C1 segment of cervical spinal cord (tissue), 14 donors: ENCODE data around the gene PCIF1.
"Not testable (repeated sequence)": the region's sequence is repeated elsewhere in the genome, so short reads cannot be mapped to it uniquely, and the experiment has no call there.

Experiments used
- DNase-seq, 14 donors: peaks; one replicate each; lab custom pipeline; 2025; lab: John Stamatoyannopoulos, UW

PCIF1 gene

DNA sequence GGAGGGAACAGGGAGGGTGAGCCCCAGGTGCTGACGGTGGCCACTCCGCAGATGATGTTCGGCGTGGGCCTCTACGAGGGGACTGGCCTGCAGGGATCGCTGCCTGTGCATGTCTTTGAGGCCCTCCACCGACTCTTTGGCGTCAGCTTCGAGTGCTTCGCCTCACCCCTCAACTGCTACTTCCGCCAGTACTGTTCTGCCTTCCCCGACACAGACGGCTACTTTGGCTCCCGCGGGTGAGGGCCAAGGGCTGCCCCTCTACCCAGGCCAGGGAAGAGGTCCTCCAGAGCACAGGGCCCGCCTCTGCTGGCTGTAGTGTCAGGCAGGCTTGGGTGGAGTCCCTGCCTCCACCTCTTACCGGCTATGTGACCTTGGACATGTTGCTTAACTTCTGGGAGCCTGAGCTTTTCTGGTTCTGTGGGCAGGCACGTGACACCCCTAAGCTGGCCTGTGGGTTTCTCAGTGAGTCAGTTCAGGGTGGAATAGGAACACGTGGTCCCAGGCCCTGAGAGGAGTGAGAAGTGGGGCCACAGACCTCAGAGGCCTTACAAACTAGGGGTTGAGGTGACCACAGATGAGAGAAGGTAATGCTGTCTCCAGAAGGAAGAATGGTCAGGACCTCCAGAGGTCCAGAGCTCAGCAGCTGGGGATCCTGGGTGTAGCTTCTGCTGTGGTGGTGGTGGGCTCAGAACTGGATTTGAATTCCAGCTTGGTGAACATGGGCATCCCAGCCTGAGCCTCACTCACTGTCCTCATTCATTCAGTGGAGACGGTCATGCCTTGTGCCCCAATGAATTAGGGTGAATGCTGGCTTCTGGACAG lies 11.9 kb downstream of the PCIF1 start:
- DNase-seq = peak in 6 of 14 donors; percentile 12 to 55 (median 16)

DNA sequence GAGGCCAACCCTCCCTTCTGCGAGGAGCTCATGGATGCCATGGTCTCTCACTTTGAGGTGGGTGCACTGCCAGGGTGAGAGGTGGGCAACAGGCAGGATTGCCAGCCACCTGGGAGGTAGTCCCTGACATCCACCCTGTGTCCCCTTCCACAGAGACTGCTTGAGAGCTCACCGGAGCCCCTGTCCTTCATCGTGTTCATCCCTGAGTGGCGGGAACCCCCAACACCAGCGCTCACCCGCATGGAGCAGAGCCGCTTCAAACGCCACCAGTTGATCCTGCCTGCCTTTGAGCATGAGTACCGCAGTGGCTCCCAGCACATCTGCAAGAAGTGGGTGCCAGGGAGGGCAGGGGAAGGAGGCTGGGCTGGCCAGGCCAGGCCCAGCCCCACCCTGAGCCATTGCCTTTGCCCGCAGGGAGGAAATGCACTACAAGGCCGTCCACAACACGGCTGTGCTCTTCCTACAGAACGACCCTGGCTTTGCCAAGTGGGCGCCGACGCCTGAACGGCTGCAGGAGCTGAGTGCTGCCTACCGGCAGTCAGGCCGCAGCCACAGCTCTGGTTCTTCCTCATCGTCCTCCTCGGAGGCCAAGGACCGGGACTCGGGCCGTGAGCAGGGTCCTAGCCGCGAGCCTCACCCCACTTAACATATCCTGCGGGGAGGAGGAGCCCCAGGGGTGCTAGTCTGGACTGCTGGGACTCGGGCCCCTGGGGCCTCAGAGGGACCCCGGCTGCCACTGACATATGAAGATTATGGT lies 12.8 kb downstream of the PCIF1 start:
- DNase-seq = no peak

DNA sequence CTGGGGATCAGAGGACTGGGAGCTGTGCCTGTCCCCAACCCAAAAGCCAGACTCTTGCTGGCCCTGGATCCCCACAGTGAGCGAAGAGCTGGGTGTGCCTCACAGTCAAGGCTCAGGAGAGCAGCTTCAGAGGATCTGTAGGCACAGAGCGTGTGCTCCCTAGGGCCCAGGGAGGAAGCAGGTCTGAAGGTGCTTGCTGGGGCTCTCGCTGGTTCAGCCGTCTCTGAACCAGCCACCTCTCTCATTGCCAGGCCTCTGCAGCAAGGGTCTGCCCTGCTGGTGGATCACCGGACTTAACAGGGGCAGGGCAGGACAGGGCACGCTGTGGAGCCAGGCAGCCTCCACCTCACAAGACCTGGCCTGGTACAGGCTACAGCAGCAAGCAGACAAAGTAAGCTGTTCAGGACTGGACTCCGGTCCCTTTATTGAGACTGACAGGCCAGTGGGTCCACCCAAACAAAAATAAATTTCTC lies 13.8 kb downstream of the PCIF1 start:
- no peak for DNase-seq

DNA sequence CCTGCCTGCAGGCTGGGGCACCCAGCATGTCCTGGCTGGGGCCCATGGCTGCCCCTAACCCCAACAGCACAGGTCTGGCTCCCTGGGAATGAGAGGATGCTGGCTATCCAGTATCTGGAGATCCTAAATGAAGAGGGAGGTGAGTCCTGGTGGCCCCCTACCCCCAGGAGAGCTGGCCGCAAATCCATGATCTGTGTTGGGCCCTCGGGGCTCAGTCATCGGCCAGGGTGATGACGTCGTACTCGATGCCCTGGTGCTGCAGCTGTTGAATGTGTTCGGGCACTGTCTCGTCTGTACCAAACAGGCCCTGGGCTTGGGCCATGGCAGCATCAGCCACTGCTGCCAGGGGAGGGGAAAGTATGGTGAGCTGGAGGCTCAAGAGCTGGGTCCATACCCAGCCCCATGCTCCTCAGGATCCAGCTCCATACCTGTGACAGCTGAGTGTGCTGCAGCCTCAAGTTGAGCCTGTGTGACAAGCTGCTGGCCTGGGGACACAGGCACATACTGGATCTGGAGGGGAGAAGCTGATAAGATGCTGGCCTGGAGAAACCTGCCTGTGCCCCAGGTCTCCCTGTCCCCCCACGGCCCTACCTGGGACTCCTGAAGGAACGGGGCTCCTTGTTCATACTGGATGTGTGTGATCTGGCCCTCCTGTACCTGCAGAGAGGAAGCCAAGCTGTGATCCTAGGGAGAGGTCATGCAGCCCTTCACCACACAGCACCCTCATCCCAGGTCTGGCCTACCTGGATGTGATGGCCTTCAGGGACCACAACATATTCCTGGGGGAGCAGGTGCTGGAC lies 14.5 kb downstream of the PCIF1 start:
- DNase-seq = no peak

DNA sequence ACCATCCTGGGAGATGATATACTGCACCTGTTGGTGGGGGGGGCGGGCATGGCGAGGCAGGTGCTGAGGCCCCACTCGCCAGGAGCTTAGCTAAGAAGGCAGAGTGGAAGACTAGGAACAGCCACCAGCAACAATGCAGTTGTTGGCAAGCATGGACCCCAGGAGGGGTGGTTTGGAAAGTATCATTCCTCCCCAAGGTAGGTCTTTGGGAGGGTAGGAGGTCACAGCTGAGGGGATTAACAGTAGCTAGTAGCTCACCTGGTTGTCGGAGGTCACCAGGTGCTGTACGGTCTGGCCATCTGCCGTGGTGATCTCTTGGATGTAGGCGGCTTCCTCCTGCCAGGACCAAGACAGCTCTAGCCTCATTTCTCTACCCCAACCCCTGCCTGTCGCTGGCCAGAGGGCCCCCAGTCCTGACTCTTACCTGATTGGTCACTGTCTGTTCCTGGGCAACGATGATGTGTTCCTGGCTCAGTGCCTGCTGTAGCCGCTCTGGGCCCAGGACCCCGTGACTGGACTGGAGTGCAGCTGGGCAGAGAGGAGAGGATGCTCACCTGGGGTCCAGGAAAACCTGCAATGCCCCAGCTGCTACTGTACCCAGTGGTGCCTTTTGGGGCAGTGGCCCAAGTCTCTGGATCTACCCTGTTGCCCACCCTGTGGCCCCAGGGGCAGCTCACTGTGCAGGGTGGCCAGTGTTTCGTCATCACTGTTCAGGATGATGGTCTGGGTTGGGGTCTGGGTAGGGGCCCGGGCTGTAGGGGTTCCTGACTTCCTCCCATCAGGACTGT lies 15.3 kb downstream of the PCIF1 start:
- peak in 1 of 14 donors; percentile 38 for DNase-seq

DNA sequence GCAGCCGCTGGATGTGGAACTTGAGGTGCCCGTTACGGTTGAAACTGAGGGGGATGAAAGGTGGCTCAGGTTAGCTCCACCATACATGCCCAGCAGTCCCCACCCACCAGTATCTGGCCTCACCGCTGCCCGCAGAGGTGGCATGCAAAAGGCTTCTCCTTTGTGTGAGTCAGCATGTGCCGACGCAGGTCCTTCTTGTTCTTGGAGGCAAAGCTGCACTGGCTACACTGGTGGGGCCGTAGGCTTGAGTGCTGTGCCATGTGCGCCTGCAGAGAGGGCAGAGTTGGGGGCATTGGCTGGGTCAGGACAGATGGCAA lies 15.8 kb downstream of the PCIF1 start:
- DNase-seq = no peak

DNA sequence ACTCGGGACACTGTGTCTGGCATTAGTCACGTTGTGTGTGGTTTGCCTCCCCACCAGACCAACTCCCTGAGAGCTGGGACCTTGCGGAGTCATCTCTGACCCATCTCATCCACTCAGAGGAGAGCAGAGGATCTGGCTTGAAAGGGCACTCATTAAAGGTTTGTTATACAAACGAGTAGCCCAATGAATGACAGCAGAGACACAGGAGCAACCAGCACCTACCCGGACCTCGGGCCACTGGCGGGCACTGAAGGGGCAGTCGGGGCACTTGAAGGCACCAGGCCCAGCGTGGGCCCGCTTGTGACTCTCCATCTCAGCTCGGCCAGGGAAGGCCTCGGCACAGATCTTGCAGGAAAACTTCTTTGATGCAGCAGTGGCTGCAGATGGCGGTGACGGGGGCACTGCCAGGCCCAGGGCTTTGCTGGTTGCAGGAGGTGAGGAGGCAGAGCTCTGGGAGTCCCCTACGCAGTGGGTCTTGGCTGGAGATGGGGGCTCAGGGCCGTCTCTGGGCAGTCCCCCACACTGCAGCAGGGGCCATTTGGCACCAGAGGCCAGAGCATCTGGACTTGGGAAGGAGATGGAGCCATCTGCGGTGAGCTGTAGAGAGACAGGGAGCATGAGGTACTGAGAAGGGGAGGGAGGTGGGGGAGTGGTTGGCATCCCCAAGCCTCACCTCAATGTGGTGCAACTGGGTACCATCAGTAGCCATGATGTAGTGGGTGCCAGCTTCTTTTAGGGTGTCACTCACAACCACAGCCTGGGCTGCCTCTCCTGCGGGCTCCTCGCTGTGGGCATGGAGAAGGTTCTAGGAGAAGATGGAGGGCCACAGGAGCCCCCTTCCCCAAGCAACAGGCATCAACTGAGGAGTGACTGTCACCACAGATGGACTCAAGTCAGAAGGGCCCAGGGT lies 17.7 kb downstream of the PCIF1 start:
- DNase-seq = no peak

DNA sequence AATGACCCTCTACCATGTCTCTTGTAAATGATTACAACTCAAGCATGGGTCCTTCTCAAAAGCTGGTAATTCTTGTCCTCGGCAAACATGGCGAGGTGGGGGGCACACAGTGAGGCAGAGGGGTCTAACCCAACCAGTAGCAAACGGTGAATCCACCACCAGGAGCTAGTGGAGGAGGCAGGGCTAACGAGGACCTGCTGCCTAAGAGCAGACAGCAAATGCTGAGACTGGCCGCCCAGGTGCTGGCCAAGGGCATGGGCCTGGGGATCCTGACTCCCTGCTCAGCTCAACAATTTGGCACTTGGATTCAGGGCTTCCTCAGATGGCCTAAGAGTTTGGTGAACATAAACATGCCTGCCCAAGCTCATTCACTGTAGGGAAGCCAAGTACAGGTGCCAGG lies 18.4 kb downstream of the PCIF1 start:
- no peak for DNase-seq

DNA sequence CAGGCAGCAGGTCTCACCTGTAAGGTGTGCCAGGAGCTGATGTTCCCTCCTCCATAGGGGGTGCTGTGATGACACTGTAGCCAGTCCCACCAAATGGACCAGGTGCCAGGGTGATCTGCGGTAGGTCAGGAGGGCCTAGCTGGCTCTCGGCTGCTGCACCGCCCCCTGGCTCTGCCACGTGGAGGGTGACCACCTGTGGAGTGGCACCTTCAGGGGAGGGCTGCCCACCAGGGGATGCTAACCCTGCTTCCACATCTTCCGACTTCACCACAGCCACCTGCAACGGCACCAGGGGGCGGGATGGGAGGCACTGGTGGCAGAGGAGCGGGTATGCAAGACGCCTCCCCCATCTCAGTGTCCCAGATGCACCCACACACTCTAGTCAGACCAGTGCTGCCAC lies 19.2 kb downstream of the PCIF1 start:
- no peak for DNase-seq

DNA sequence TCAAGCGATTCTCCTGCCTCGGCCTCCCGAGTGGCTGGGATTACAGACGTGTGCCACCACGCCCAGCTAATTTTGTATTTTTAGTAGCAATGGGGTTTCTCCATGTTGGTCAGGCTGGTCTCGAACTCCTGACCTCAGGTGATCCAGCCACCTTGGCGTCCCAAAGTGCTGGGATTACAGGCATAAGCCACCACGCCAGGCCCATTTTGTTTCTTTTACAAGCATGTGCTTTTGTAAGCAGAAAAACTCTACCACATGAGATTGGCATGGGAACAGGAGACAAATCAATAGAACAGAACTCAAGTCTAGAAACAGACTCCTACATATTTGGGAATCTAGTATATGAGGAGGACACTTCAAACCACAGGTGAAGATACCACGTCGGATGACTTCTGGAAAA lies 21.8 kb downstream of the PCIF1 start:
- DNase-seq = not testable (repeated sequence)

DNA sequence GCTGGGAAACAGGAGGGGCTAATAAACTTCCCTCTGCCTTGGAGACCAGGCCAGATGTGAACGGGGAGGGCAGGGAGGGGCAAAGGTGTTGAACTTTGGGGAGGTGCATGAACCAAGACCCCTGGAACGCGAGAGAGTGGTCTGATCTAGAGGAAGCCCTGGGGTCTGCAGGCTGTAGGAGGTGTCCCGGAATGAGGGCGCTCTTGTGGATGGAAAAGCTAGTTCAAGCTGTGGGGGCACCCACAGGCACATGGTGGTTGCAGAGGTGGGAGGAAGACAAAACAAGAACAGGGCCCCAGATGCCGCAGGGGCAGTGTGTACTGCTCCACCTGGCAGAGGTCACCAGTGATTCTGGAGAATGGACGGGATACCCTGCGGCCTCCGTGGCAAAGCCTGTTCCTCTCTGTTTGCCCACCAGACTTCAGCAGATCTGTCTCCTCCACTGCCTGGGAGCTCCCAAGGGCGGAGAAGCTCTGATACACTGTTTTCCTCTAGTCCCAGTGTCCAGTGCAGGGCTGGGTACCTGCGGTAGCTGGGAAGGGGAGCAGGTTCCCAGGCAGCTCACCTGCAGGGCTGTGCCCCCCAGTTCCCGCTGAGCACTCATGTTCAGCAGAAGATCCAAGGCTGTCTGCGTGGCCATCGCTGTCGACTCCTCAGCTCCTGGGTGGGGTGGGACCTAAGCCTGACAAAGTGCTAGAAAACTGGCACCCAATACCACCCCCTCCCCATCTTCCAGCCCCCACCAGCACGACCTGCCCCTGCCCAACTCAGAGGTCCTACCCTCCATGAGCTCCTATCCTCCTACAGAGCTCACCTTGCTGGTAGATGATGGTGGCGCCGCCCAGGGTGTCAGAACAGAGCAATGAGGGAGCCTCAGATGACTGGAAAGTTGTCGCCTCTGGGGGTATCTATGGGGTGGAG lies 22.8 kb downstream of the PCIF1 start:
- no peak for DNase-seq

DNA sequence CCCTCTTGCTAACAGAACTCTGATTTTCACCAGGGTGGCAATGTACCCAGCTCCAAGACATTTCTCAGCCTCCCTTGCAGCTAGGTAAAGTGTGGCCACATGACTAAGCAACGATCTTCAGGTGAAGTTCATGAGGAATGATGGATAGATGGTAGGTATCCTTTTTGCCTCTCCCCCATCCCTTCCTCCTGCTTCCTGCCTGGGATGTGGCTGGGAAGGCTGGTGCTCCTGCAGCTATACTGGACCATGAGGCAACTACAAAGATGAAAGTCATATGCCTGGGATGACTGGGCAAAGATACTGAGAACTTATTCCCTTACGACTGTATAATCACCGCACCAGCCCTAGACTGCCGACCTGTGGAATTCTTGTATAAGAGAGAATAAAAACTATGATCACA lies 24.1 kb downstream of the PCIF1 start:
- DNase-seq = no peak

DNA sequence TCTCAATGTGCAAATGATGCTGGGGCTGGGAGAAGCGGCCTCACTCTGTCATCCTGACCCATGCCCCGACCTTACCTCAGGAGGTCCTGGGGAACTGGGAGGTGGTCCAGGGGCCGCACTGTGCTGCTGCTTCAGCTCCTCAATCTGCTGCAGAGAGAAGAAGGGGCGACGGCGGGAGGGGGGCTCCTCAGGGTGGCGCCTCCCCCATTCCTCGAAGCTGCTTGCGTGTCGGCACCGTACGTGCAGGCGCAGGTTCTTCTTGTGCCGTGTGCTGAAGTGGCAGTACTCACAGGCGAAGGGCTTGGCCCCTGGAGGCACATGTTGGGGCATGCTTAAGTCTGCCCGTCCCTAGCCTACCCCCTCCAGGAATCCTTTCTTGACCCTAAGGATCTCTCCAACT lies 24.6 kb downstream of the PCIF1 start:
- no peak for DNase-seq

DNA sequence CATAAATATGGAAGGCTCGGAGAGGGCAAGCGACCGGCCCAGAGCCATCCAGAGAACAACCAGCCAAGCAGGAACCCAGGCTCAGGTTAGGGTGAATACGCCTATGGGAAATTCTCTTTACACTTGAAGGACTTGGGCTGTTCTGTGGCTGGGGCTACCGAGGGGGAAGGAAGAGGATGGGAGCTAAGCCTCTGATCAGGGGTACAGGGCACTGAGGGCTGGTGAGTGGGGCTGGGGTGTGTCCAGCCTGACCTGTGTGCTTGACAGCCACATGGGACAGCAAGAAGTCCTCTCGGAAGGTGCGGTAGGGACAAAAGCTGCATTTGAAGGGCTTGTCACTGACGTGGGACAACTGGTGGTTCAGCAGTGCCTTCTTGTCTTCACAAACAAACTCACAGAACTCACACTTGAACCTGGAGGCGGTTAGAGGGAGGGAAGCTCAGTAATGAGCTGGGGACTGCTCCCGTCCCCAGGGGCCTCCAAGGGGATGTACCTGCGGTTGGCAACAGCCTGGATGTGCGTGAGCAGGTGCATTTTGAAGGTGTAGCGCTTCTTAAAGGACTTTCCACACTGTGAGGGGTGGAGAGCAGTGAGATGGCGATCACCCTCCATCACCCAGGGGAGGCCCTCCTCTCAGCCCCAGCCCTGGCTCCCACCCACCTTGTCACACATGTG lies 25.6 kb downstream of the PCIF1 start:
- DNase-seq = no peak

DNA sequence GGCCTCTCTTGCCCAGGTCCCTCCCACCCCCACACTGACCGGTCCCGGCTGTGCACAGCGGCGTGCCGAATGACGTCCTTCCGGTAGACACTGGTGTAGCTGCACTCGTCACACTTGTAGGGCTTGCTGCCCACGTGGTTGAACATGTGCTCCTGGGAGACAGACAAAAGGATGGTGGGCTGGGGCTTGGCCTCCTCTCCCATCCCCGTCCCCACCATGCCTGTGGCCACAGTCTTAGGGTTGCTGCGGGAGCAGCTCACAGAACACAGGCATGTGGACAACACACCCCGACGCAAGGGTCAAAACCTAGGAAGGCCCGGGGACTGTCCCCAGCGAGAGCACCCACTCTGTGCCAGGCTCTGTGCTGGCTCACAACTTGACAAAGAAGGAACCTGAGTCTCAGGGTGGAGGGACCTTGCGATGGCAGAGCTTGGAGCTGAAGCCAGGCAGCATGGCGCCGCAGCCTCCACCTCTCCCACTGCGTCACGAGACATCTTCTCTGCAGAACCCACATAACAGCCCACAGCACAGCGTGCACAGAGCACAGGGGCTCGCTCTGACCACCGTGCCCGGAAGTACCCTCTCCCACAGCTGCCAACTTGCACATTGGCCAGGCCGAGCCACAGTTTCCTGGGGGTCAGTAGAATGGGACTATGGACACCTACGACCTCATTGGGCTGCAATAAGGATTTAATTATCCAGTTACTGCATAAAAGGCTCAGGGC lies 27.7 kb downstream of the PCIF1 start:
- no peak for DNase-seq

DNA sequence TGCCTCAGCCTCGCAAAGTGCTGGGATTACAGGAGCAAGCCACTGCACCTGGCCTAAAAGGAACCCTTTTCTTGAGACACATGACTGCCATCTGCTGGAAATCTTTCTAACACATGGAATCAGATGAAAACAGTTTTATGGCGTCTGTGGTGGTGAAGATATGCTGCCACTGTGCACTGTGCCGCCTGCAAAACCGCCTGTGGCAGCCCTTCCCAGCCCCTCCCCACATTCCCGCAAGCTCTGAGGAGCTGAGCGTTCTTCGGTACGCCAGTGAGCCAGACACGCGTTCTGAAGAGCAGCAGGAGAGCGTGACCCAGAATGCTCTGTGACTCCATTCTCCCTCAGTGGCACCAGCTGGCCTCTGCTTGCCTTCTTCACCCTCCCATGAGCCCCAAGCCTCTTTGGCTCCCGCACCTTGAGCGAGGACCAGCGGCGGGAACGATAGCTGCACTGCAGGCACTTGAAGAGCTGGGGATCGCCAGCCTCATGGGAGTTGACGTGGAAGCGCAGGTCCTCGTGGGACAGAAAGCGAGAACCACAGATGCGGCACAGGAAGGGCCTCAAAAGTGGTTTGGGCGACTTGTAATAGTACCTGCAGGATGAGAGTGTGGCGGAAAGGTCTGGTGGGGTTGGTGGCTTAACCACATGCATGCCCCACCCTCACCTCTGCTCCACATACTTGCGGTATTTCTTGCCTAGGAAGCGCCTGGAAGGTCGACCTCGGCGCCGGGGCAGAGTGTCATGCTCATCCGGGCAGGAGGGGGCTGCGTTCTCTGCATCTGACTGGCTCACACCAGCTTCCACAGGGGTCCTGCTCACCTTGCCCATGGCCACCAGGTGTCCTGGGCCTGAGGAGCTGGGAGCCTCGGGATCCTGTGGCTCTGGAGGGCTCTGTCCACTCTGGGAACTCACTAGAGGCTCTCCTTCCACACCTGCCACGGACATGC lies 28.8 kb downstream of the PCIF1 start:
- peak in 1 of 14 donors; percentile 30 for DNase-seq

DNA sequence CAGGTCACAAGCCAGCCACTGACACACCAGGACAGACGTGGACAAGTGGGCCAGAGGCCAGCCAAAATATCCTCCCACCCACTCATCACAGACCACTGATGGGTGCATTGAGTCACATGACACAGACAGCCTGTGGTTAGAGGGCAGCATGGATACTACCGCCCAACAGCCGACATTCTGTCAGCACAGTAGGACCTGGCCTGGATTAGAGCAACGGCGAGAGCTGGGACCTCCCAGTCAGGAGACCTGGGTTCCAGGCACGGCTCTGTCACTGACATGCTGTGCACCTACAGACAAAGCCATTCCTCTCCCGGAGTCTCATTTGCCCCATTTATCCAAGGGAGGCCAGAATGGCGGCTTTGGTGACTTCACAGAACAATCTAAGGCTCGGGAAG lies 29.5 kb downstream of the PCIF1 start:
- no peak for DNase-seq
